Adrenal gland (tissue), 5 donors: ENCODE data around the gene MLIP.

Experiments
- CTCF ChIP-seq, 6 experiments: fragments of 450-650 bp in 4 of 6; fragments of 200-600 bp in 2 of 6; sonication (generic) in 1 of 6; IDR thresholded peaks; 1 replicate in 5 of 6; 2 replicates in 1 of 6; pipeline versions ENCODE4 v1.5.1 to v1.8.0; 2016 to 2021; ENCODE audit warnings: antibody characterized with exemption in 6 of 6, mild to moderate bottlenecking in 2 of 6, moderate library complexity in 1 of 6
- POLR2A ChIP-seq, 2 donors: fragments of 450-650 bp; IDR thresholded peaks; one replicate each; pipeline ENCODE4 v1.6.1; 2017; ENCODE audit warnings: antibody characterized with exemption in 2 of 2, mild to moderate bottlenecking in 2 of 2, moderate library complexity in 1 of 2
- donor health status: DM: no; HTN: no; CAD: no.

- TF ChIP-seq CTCF (IDR thresholded peaks at IDR 0.05) = no peak
- TF ChIP-seq POLR2A (IDR thresholded peaks at IDR 0.05) = no peak
These were observed 26.2 kb upstream of the MLIP start for GRCh38 chr6:54085047-54085446.
